GM19468 (cell line): ENCODE results near the gene SLC27A4.

ENCODE experiments used
- ATAC-seq: cut with Tn5 transposase; IDR thresholded peaks from one replicate; pipeline ENCODE4 v1.9.1; 2021; ENCODE audit warnings: mild to moderate bottlenecking, moderate library complexity, moderate number of reproducible peaks; ENCODE audit not compliant: unreplicated experiment; ENCODE audit errors: extremely low read depth

The SLC27A4 gene

GRCh38 chr9:128339761-128340690, at the start of gene SLC27A4:
TSS of gene SLC27A4 (plus strand) at chr9:128340527. CDS start at chr9:128343133, 2,606 bp downstream.
- peak; percentile 64 for ATAC-seq

GRCh38 chr9:128292009-128292408, 48.3 kb upstream of the SLC27A4 start:
- no peak for ATAC-seq

- no peak for ATAC-seq
Observed at GRCh38 chr9:128293091-128293490, 47.2 kb upstream of the SLC27A4 start.

GRCh38 chr9:128294142-128294541, 46.2 kb upstream of the SLC27A4 start:
- ATAC-seq: no peak

GRCh38 chr9:128296340-128297220, 43.7 kb upstream of the SLC27A4 start:
- no peak for ATAC-seq

- no peak for ATAC-seq
Observed at GRCh38 chr9:128297221-128297773, 43.0 kb upstream of the SLC27A4 start.

GRCh38 chr9:128298535-128299482, 41.5 kb upstream of the SLC27A4 start:
- ATAC-seq: no peak

- ATAC-seq: no peak
Observed at GRCh38 chr9:128304136-128304970, 36.0 kb upstream of the SLC27A4 start.

- no peak for ATAC-seq
Observed at GRCh38 chr9:128304971-128305288, 35.4 kb upstream of the SLC27A4 start.

- no peak for ATAC-seq
Observed at GRCh38 chr9:128309551-128309950, 30.8 kb upstream of the SLC27A4 start.

GRCh38 chr9:128310461-128310860, 29.9 kb upstream of the SLC27A4 start:
- ATAC-seq: no peak

GRCh38 chr9:128314697-128315096, 25.6 kb upstream of the SLC27A4 start:
- ATAC-seq: no peak

- ATAC-seq: no peak
Observed at GRCh38 chr9:128316421-128316820, 23.9 kb upstream of the SLC27A4 start.

GRCh38 chr9:128317629-128318028, 22.7 kb upstream of the SLC27A4 start:
- ATAC-seq: no peak

- no peak for ATAC-seq
Observed at GRCh38 chr9:128321343-128321742, 19.0 kb upstream of the SLC27A4 start.

GRCh38 chr9:128321879-128322403, 18.4 kb upstream of the SLC27A4 start:
- ATAC-seq: no peak

GRCh38 chr9:128322404-128323211, 17.7 kb upstream of the SLC27A4 start, which contains the start of the genes COQ4 and TRUB2:
TSS of gene COQ4 (plus strand) at chr9:128322839. CDS start at chr9:128322859, 20 bp downstream.
TSS of gene TRUB2 (minus strand) at chr9:128322447. CDS start at chr9:128322408, 39 bp downstream.
- peak; percentile 38 for ATAC-seq
